ENCODE results near the gene ERICH4.

Gene ERICH4

DNA sequence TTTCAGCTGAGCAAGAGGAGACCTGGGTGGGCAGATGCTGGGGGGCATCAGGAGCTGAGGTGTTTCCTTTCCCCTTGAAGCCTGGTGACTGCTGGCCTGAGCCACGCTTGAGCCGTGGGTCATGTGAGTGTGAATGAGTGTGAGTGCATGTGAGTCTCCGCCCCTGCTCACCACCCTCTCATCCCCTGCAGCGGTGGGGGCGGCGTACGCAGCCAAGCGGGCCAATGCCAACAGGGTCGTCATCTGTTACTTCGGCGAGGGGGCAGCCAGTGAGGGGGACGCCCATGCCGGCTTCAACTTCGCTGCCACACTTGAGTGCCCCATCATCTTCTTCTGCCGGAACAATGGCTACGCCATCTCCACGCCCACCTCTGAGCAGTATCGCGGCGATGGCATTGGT is 21.0 kb upstream of the ERICH4 start:
- DNase-seq (ENCODE audit: low read depth), result no peak
- H3K4me3 ChIP-seq (ENCODE audit: control insufficient read depth, low read depth, low read length), result no peak overlapping the region
- TF ChIP-seq, protein P1, sequence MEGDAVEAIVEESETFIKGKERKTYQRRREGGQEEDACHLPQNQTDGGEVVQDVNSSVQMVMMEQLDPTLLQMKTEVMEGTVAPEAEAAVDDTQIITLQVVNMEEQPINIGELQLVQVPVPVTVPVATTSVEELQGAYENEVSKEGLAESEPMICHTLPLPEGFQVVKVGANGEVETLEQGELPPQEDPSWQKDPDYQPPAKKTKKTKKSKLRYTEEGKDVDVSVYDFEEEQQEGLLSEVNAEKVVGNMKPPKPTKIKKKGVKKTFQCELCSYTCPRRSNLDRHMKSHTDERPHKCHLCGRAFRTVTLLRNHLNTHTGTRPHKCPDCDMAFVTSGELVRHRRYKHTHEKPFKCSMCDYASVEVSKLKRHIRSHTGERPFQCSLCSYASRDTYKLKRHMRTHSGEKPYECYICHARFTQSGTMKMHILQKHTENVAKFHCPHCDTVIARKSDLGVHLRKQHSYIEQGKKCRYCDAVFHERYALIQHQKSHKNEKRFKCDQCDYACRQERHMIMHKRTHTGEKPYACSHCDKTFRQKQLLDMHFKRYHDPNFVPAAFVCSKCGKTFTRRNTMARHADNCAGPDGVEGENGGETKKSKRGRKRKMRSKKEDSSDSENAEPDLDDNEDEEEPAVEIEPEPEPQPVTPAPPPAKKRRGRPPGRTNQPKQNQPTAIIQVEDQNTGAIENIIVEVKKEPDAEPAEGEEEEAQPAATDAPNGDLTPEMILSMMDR (conservative IDR thresholded peaks at IDR 0.05; ENCODE audit: control insufficient read depth, insufficient read depth, low read depth, low read length), result no peak

DNA sequence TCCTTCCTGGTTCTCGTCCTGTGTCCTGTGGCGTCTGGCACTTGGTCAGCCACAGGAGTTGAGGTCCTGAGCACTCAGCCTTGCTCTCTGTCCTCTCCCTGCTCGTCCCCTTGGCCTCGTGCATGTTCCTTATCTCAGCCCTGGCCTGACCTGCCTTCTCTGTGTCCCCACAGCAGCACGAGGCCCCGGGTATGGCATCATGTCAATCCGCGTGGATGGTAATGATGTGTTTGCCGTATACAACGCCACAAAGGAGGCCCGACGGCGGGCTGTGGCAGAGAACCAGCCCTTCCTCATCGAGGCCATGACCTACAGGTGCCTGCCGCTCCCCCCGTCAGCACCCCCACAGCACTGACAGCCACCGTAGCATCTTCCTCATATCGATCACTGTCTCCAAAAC is 20.5 kb upstream of the ERICH4 start:
- H3K4me3 ChIP-seq (ENCODE audit: control insufficient read depth, low read depth, low read length), result no peak overlapping the region
- TF ChIP-seq, protein P1 (conservative IDR thresholded peaks at IDR 0.05; ENCODE audit: control insufficient read depth, insufficient read depth, low read depth, low read length), result no peak
- DNase-seq (ENCODE audit: low read depth), result no peak

DNA sequence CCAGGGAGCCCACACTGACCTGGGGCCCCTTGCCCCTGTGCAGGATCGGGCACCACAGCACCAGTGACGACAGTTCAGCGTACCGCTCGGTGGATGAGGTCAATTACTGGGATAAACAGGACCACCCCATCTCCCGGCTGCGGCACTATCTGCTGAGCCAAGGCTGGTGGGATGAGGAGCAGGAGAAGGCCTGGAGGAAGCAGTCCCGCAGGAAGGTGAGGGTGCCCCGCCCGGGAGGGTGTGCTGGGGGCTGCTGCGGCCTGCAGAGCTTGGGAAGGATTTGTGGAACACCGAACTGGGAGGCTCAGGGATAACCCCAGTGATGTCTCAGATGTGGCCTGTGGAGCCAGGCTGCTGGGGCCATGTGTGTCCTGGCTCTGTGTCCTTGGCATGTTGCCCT is 20.0 kb upstream of the ERICH4 start:
- H3K4me3 ChIP-seq (ENCODE audit: control insufficient read depth, low read depth, low read length), result no peak overlapping the region
- TF ChIP-seq, protein P1 (conservative IDR thresholded peaks at IDR 0.05; ENCODE audit: control insufficient read depth, insufficient read depth, low read depth, low read length), result no peak
- DNase-seq (ENCODE audit: low read depth), result no peak

DNA sequence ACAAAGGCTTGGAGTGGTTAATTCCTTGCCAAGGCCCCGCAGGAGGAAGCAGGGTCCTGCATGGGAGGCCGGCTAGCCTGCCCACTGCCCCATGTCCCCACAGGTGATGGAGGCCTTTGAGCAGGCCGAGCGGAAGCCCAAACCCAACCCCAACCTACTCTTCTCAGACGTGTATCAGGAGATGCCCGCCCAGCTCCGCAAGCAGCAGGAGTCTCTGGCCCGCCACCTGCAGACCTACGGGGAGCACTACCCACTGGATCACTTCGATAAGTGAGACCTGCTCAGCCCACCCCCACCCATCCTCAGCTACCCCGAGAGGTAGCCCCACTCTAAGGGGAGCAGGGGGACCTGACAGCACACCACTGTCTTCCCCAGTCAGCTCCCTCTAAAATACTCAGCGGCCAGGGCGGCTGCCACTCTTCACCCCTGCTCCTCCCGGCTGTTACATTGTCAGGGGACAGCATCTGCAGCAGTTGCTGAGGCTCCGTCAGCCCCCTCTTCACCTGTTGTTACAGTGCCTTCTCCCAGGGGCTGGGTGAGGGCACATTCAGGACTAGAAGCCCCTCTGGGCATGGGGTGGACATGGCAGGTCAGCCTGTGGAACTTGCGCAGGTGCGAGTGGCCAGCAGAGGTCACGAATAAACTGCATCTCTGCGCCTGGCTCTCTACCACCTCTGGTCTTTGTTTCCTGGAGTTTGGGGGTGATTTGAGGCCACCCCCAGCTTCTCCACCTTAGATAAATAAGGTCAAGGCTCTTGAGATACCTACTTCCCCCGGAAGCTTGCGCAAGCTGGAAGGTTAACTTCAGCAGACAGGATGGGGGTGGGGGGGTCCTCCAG is 18.4 kb upstream of the ERICH4 start:
- no peak overlapping the region for H3K4me3 ChIP-seq (ENCODE audit: control insufficient read depth, low read depth, low read length)
- TF ChIP-seq, protein P1 (conservative IDR thresholded peaks at IDR 0.05; ENCODE audit: control insufficient read depth, insufficient read depth, low read depth, low read length), result no peak
- DNase-seq (ENCODE audit: low read depth), result no peak

DNA sequence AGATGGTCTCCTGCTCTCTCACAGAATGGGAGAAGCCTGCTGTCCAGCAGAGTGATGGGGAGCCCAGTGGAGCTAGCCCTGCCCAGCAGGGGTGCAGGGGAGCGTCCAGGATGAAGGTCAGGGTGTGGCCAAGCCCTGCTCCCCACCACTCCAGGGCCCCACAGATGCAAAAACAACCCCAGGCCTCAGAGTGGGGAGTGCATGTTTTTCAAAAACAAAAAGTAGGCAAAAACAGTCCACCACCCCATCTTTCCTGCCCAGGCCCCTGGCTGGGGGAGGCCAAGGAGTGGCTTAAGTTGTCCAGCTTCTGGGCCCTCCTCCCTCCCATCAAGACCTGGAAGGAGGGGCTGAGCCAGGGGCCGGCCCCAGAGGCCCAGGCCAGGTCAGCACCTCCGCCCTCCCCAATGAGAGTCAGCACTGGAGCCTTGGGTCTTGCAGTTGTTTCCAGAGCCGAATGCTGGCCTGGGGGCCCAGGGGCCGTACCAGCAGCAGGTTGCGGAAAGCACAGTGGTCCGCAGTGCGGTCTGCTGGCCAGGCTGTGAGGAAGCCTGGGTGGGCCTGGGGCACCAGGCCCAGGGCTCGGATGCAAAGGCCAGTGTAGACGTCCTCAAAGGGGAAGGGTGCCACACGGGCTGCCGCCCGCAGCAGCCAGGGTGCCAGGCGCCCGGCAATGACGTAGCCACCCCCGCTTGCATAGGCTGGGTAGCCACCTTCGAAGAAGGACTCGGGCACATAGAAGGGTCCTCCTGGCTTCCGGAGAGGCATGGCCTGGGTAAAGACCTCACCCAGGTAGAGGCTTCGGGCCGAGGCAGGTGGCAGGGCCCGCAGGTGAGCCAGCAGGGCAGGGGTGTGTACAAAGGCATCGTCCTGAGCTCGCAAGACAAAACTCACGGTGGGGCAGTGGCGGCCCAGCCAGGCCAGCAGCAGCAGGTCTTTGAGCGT is 17.5 kb upstream of the ERICH4 start:
- H3K4me3 ChIP-seq (ENCODE audit: control insufficient read depth, low read depth, low read length), result no peak overlapping the region
- TF ChIP-seq, protein P1 (conservative IDR thresholded peaks at IDR 0.05; ENCODE audit: control insufficient read depth, insufficient read depth, low read depth, low read length), result no peak
- DNase-seq (ENCODE audit: low read depth), result no peak

DNA sequence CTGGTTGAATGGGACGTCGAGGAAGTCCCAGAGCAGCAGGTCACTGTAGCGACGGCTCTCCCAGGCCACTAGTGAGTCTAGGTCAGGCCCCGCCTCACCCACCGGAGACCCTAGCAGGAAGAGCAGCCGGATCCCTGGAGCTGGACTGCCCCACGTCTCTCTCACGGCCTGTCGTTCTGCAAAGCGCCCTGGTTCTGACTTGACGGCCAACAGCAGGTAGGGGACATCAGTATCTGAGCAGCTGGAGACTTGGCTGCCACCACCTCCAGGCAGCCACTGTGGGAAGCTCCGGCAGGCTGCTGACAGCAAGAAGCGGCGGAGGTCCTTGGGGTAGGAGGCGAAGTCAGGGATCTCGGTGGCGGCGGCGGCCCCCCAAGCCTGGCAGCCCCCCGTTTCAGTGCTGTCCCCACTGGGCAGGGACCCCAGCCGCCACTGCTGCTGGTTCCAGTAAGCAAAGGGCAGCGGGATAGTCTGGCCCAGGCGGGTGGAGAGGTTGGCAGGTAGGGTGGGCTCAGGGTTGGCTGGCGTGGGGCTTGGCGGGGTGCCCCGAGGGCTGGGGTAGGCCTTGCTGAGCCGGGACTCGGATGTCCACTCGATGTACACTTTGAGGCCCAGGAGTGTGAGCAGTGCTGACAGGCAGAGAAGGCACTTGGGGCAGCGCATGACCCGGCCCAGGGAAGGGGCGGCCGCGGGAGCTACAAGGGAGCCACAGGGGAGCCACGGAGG is 16.7 kb upstream of the ERICH4 start:
- no peak overlapping the region for H3K4me3 ChIP-seq (ENCODE audit: control insufficient read depth, low read depth, low read length)
- TF ChIP-seq, protein P1 (conservative IDR thresholded peaks at IDR 0.05; ENCODE audit: control insufficient read depth, insufficient read depth, low read depth, low read length), result no peak
- no peak for DNase-seq (ENCODE audit: low read depth)
